CD4-positive, alpha-beta T cell treated with Interleukin-17A for 4 hours (primary cell): ENCODE measurements around the gene LDLRAD3.

Experiments
- DNase-seq: peaks from one replicate; pipeline ENCODE4 v3.0.0-alpha.2; 2020; ENCODE audit warnings: mixed read lengths

Gene LDLRAD3

GRCh38 chr11:36219996-36220395 is 276.1 kb downstream of the LDLRAD3 start:
- DNase-seq, result no peak

DNA sequence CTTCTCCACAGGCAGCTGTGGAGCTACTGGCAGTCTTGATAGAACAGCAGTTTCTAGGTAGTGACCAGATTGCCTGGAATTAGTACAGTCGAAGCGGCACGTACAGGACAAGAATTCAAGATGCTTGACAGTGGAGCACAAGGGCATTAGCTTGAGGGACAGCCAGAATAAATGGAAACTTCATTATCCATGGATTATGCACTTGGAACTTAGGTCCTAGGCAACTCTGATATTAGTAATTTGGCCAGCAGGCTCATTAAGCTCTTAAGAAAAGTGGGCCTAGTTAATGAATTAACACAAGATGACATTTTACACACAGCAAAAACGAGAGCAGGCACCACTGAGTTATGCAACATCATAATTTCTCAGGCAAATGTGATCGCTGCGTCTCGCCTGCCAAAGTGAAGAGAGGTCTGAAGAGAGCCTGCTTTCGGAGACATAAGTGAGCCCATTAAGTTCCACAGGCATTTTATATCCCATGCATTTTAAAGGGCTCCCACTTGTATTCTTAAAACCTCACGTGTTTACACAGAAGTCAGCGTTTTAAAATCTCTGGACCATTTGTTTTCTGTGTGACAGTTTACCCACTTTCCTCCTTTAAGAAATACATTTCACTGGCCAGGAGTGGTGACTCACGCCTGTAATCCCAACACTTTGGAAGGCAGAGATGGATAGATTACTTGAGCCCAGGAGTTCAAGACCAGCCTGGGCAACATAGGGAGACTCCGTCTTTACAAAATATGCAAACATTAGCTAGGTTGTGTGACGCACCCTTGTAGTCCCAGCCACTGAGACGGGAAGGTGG is 279.2 kb downstream of the LDLRAD3 start:
- DNase-seq, result no peak

GRCh38 chr11:36224209-36224882 is 280.5 kb downstream of the LDLRAD3 start:
- no peak for DNase-seq

DNA sequence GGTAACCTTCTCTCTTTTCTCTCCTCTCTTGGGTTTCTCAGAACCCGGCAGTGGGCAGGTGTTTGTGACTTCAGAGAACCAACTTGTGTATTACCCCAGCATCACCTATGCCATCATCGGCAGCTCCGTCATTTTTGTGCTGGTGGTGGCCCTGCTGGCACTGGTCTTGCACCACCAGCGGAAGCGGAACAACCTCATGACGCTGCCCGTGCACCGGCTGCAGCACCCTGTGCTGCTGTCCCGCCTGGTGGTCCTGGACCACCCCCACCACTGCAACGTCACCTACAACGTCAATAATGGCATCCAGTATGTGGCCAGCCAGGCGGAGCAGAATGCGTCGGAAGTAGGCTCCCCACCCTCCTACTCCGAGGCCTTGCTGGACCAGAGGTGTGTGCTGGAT is 283.2 kb downstream of the LDLRAD3 start:
- DNase-seq, result no peak

- no peak for DNase-seq
These were observed 284.8 kb downstream of the LDLRAD3 start for GRCh38 chr11:36228689-36229088.

- no peak for DNase-seq
These were observed 285.3 kb downstream of the LDLRAD3 start for GRCh38 chr11:36229091-36229705.

DNA sequence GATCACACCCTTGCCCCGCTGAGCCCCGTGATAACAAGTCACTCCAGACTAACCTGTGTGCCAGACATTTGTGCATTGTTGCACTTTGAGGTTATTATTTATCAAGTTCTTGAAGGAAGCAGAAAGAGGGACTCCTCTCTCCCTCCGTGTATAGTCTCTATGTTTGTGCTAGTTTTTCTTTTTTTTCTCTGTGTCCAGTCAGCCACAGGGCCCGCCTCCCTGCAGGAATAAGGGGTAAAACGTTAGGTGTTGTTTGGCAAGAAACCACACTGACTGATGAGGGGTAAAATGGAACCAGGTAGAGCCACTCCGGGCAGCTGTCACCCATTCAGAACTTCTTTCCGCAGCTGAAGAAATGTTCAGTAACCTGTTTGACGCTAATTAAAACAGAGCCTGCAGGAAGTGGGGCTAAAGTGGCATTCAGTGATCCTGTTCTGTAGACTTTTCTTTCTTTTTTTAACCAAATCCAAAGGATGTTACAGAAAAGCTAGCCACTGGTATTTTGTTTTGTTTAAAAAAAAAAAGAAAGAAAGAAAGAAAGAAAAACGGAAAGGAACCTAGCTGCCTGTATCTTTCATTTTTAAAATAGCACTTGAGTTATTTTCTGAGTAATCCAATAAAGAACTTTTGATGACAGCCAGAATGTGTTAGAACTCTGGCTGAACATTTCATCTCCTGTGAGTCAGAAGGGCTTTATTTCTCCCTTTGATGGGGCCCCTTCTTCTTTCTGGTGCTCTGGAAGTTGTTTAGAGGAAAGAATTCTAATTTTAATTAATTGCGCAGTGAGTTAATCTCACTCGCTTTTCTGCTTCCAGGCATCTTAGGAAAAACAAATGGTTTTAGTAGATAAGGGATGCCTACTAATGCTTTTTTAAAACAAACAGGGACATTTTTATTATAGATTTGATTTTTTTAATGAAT is 287.2 kb downstream of the LDLRAD3 start:
- no peak for DNase-seq

- DNase-seq, result no peak
These were observed 289.3 kb downstream of the LDLRAD3 start for GRCh38 chr11:36233204-36233603.

DNA sequence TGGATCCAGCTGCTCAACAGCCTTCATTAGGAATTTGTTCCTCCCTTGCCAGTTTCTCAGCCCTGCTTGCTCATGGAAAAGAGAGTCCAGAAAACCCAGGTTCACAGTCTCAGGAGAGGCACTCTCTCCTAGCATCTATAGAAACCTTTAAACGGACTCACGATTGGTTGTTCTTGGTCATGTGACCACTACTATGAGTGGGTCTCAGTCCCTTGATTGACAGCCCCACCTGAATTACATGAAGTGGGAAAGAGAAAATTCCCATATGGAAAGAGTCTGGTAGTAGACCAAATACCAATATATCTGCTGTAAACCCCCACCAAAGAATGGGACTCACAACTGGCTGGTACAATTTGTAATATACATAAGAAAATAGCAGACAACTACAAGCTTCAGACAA is 291.0 kb downstream of the LDLRAD3 start:
- DNase-seq, result no peak

DNA sequence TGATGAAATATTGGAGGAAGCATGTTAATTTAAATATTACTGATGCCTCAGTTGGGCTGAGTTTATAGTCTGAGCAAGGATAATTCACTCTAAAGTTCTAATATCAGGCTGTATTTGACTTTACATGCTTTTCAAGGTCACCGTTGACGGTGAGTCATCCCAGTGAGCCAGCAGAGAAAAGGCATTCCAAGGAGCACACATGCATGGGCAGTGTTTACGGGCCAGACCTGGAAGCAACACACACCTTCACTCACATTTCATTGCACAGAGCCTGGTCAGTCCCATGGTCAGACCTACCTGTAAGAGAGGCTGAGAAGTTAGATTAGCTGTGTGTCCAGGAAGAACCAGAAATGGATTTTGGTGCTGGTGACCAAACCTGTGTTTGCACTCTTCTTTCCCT is 291.9 kb downstream of the LDLRAD3 start:
- no peak for DNase-seq

DNA sequence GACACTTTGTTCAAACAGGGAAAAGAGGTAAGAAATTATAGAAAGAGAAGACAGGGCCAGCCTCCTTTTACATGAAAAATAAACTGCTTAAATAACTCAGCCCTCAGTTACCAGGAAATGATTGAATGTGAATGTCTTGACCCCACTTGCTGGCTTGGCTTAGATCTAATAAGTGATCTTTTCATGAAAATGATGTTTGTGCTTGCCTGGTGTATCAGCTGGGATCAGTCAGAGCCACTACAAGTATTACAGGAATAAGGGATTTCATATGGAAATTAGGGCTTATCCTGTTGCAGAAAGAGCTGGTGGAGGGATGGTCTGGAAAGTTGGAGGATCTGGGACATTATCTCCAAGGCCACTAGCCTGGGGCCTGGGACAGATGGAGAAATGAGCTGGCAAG is 293.5 kb downstream of the LDLRAD3 start:
- no peak for DNase-seq

DNA sequence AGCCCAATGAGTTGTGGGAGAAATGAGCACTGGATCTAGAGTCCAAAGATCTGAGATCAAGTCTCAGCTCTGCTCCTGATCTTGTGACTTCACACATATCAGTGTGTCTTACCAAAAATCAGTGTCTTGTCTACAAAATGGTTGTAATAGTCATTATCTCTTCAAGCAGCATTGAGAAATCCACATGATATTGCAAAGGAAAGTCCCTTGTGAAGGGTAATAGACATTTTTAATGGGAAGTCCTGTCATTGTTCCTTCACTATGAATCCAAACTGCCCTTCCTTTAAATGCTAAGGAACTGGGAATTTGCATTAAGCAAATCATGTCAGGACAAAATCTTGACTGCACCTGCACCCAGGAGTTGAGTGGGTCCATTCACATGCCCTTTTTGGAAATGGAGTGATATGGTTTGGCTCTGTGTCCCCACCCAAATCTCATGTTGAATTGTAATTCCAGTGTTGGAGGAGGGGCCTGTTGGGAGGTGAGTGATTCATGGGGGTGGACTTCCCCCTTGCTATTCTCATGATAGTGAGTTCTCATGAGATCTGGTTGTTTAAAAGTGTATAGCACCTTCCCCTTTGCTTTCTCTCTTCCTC is 294.3 kb downstream of the LDLRAD3 start:
- no peak for DNase-seq

- no peak for DNase-seq
These were observed 295.0 kb downstream of the LDLRAD3 start for GRCh38 chr11:36238881-36239280.

DNA sequence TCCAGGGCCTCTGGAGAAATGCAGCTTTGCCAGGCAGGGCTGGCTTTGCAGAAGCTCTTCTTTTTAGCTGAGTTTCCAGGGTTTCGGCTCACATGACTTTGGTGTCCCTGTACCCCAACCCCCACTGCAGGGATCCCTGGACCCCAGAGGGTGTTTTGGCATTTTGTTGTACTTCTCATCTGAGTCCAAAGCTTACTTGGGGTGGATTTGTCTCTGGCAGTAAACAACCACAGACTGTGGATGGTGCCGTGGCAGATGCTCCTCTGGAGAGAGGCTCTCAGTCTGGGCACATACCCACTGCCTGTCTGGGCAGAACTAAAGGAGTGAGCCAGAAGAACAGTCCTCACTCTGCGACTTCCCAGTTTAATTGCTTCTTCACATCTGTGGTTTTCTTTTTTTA is 295.8 kb downstream of the LDLRAD3 start:
- DNase-seq, result no peak

DNA sequence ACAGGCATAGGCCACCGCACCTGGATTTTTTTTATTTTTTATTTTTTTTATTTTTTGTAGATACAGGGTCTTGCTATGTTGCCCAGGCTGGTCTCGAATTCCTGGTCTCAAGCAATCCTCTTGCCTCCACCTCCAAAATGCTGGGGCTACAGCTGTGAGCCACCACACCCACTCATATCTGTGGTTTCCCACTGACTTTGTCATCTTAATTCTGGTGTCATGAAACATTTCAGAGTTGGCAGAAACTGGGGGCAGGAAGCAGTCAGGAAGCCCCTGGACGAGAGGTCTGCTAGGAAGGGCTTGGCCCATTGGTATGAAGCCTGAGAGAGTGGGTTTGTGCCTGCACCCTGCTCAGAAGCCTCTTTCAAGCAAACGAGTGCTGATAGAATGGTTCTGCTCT is 296.3 kb downstream of the LDLRAD3 start:
- no peak for DNase-seq

GRCh38 chr11:36240801-36241200 is 296.9 kb downstream of the LDLRAD3 start:
- DNase-seq, result no peak

GRCh38 chr11:36241497-36241896 is 297.6 kb downstream of the LDLRAD3 start:
- no peak for DNase-seq

GRCh38 chr11:36243641-36244040 is 299.8 kb downstream of the LDLRAD3 start:
- no peak for DNase-seq

GRCh38 chr11:36247493-36247892 is 303.6 kb downstream of the LDLRAD3 start:
- no peak for DNase-seq

GRCh38 chr11:36248436-36248835 is 304.6 kb downstream of the LDLRAD3 start:
- DNase-seq, result no peak

DNA sequence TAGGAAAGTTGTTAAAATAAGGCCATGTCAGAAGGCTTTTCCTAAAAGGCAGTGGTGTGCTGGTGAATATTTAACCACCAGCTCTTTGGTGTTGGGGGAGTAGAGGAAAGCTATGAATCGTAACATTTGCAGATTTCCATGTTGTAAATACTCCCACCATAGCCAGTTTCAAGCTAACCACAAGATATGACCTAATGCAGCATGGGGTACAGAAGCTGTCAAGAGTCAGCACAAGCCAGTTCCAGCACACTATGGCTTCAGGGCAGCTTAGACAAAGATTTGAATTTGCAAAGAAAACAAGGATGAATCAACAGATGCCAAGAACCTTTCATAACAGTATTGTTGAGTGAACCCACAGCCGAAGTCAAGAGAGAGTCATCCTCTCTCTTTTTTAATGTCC is 305.4 kb downstream of the LDLRAD3 start:
- no peak for DNase-seq

GRCh38 chr11:36251823-36252222 is 308.0 kb downstream of the LDLRAD3 start:
- no peak for DNase-seq

- no peak for DNase-seq
These were observed 309.4 kb downstream of the LDLRAD3 start for GRCh38 chr11:36253238-36253637.
